Thyroid gland (tissue), 4 donors: ENCODE data around the gene CETN1. TPM values are rescaled to one million over a fixed set of nuclear protein-coding genes. Genes with fewer than 3 reads are reported as not detected.

Experiments
- DNase-seq, 2 donors: peaks; one replicate each; pipeline ENCODE4 v3.0.0-alpha.2; 2019
- H3K27ac ChIP-seq, 3 donors: fragments of 200-600 bp; sonication (generic); 1 replicate in 2 of 3; 2 replicates in 1 of 3; pipeline ENCODE4 v1.5.1; 2016 to 2019; ENCODE audit warnings: mild to moderate bottlenecking in 1 of 3, moderate library complexity in 1 of 3
- H3K27me3 ChIP-seq: fragments of 200-600 bp; sonication (generic); one replicate; pipeline ENCODE4 v1.5.1; 2019
- H3K36me3 ChIP-seq, 2 donors: fragments of 200-600 bp; sonication (generic); one replicate each; pipeline ENCODE4 v1.5.1; 2016 to 2019
- H3K4me1 ChIP-seq, 2 donors: fragments of 200-600 bp; sonication (generic); one replicate each; pipeline ENCODE4 v1.5.1; 2017 to 2019
- H3K4me3 ChIP-seq, 3 donors: fragments of 200-600 bp; sonication (generic); replicated peaks in 1 of 3; 1 replicate in 2 of 3; 2 replicates in 1 of 3; pipeline ENCODE4 v1.5.1; 2016; ENCODE audit warnings: mild to moderate bottlenecking in 1 of 3
- H3K9me3 ChIP-seq: fragments of 200-600 bp; sonication (generic); one replicate; pipeline ENCODE4 v1.5.1; 2017
- POLR2A ChIP-seq, 2 donors: fragments of 450-650 bp; IDR thresholded peaks; one replicate each; pipeline ENCODE4 v1.6.1; 2017; ENCODE audit warnings: antibody characterized with exemption in 2 of 2, mild to moderate bottlenecking in 2 of 2, moderate library complexity in 1 of 2
- WGBS, 2 donors: methylation state at CpG; one replicate each; pipeline ENCODE4 v1.1.5; 2017; 5-methylcytosine and 5-hydroxymethylcytosine counted together
- intact Hi-C: fragments of 100-400 bp; cut with DNase I; formaldehyde crosslinking; loops from one replicate; pipeline ENCODE4 v1.15.1; 2023
- total RNA-seq, 4 donors: library from RNA; depleted of rRNA; stranded (reverse); fragments of >200 nt; gene quantifications; one replicate each; pipeline ENCODE4 v1.2.3, GENCODE V29; 2016
- TF ChIP-seq, protein P1 (sequence below), 6 experiments: fragments of 200-600 bp in 3 of 6; fragments of 450-650 bp in 3 of 6; sonication (generic) in 3 of 6; IDR thresholded peaks; one replicate each; pipeline ENCODE4 v1.5.1; 2016 to 2019; ENCODE audit warnings: antibody characterized with exemption in 6 of 6, mild to moderate bottlenecking in 2 of 6, inconsistent platforms in 1 of 6, moderate library complexity in 1 of 6

Gene CETN1
- total RNA-seq, 4 donors from 2014 or later: 0.27 TPM; not detected in 3

DNA sequence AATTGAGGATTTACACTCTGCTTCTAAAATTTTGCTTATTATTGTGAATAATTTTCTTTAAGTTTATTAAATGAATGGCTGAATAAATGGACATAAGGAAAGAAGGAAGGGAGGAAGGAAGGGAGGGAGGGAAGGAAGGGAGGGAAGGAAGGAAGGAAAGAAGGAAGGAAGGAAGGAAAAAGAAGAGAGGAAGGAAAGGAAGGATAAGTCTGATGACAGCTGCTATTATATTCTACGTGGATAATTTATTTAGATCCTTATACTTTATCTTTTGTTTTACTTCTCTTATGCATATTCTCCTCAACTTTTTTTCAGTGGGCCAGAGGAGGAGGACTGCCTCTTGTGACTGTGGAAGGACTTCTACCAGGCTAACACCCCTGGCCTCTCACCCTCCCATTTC, 34.0 kb downstream of the CETN1 start:
- Histone ChIP-seq H3K27me3 (no peaks in the 10 kb centered on the region), H3K4me1 (no peaks in the 10 kb centered on the region), H3K9me3 (no peaks in the 10 kb centered on the region), H3K4me3 (no peak overlapping the region), H3K27ac (no peak overlapping the region), H3K36me3 (no peaks in the 10 kb centered on the region)
- 69 to 79% methylated on average over 1 of the region's 1 CpG for WGBS, 2 donors
- no peak for DNase-seq
- intact Hi-C loops: loop anchor here (10.0 kb wide), 1 partner anchor 329 kb away; no protein-coding TSS in a partner anchor
- TF ChIP-seq POLR2A (IDR thresholded peaks at IDR 0.05): no peak
- TF ChIP-seq, protein P1, sequence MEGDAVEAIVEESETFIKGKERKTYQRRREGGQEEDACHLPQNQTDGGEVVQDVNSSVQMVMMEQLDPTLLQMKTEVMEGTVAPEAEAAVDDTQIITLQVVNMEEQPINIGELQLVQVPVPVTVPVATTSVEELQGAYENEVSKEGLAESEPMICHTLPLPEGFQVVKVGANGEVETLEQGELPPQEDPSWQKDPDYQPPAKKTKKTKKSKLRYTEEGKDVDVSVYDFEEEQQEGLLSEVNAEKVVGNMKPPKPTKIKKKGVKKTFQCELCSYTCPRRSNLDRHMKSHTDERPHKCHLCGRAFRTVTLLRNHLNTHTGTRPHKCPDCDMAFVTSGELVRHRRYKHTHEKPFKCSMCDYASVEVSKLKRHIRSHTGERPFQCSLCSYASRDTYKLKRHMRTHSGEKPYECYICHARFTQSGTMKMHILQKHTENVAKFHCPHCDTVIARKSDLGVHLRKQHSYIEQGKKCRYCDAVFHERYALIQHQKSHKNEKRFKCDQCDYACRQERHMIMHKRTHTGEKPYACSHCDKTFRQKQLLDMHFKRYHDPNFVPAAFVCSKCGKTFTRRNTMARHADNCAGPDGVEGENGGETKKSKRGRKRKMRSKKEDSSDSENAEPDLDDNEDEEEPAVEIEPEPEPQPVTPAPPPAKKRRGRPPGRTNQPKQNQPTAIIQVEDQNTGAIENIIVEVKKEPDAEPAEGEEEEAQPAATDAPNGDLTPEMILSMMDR (IDR thresholded peaks at IDR 0.05): no peak

DNA sequence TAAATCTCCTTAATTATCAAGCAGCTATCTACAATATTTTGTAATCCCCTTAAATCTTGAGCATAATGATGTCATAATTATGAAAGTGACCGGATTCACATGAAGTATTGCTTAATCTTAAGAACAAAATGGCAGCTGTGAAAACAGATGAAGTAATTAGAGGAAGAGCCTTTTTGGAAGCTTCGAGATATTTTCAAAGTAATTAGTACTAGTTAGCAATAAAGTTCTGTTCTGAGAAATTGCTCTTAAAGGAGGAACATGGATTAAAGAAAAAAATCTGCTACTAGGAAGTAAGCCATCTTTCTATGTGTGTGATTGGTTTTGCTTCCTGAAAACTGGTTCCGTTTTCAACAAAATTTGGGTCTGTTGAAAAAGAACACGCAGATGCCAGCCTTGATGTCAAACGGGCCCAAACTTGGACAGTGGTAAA, 34.9 kb downstream of the CETN1 start:
- intact Hi-C loops: loop anchor here (10.0 kb wide), 1 partner anchor 330 kb away; no protein-coding TSS in a partner anchor
- TF ChIP-seq, protein P1 (IDR thresholded peaks at IDR 0.05): no peak
- no peak for TF ChIP-seq POLR2A (IDR thresholded peaks at IDR 0.05)
- Histone ChIP-seq H3K9me3 (no peaks in the 10 kb centered on the region), H3K36me3 (no peaks in the 10 kb centered on the region), H3K4me3 (no peak overlapping the region), H3K27me3 (no peaks in the 10 kb centered on the region), H3K27ac (no peak overlapping the region), H3K4me1 (no peaks in the 10 kb centered on the region)
- WGBS, 2 donors: 87 to 91% methylated on average over 5 of the region's 5 CpGs
- DNase-seq: no peak

DNA sequence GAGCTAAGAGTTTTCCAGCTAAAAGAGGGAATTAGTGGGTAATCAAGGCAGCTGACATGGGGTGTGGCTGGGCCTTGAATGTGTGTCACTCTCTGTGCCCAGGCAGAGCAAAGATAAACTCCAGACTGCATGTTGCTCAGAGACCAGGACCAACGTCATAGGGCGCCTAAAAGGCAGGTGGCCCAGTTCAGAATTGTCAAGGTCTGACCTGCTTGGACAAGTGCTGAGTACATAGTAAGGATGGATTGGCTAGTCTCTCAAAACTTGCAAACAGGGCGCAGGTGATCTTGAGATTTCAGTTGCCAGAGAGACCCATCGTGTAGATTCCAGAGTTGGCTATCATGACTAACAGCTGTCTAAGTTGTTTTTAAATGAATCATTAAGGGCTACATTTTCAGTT, 35.6 kb downstream of the CETN1 start:
- 66 to 71% methylated on average over 4 of the region's 4 CpGs for WGBS, 2 donors
- TF ChIP-seq POLR2A (IDR thresholded peaks at IDR 0.05): no peak
- TF ChIP-seq, protein P1 (IDR thresholded peaks at IDR 0.05): no peak
- DNase-seq: no peak
- Histone ChIP-seq H3K36me3 (no peaks in the 10 kb centered on the region), H3K4me3 (no peak overlapping the region), H3K27ac (no peak overlapping the region), H3K4me1 (no peaks in the 10 kb centered on the region), H3K9me3 (no peaks in the 10 kb centered on the region), H3K27me3 (no peaks in the 10 kb centered on the region)
- intact Hi-C loops: loop anchor here (10.0 kb wide), 1 partner anchor 331 kb away; no protein-coding TSS in a partner anchor

DNA sequence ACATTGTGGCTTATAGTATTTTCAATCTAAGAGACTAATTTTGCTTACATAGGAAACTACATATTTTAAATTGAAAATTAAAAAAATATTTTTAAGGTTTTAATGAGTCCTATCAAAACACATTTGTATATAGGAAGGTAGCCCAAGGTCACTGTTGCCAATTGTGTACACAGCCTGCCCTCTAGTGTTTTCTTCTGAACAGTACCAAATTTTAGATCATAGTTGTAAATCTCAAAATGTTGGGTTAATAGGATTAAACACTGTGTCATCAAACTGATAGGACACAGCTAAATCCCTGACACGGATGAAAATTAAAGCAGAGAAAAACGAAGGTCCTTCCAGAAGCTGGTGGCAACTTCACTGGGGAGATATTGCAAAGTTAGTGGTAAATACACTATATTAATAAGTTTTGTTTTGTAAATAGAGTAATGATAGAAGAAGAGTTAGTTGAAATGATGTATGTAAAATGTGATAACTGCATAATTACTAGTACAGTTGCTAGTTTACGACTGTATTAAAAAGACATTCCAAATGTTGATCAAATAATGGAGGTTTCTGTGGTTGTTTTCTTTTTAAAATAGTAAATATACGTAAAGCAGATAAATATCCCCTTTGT, 36.3 kb downstream of the CETN1 start:
- 38 to 53% methylated on average over 4 of the region's 4 CpGs for WGBS, 2 donors
- no peaks in the 10 kb centered on the region for H3K9me3 ChIP-seq
- intact Hi-C loops: loop anchor here (10.0 kb wide), 1 partner anchor 332 kb away; no protein-coding TSS in a partner anchor
- H3K27me3 ChIP-seq: no peaks in the 10 kb centered on the region
- DNase-seq: no peak
- TF ChIP-seq, protein P1 (IDR thresholded peaks at IDR 0.05): peak; percentile 16 to 61 (median 44)
- no peak for TF ChIP-seq POLR2A (IDR thresholded peaks at IDR 0.05)
- H3K4me1 ChIP-seq: no peaks in the 10 kb centered on the region
- H3K27ac ChIP-seq: no peak overlapping the region
- H3K4me3 ChIP-seq: no peak overlapping the region
- no peaks in the 10 kb centered on the region for H3K36me3 ChIP-seq

DNA sequence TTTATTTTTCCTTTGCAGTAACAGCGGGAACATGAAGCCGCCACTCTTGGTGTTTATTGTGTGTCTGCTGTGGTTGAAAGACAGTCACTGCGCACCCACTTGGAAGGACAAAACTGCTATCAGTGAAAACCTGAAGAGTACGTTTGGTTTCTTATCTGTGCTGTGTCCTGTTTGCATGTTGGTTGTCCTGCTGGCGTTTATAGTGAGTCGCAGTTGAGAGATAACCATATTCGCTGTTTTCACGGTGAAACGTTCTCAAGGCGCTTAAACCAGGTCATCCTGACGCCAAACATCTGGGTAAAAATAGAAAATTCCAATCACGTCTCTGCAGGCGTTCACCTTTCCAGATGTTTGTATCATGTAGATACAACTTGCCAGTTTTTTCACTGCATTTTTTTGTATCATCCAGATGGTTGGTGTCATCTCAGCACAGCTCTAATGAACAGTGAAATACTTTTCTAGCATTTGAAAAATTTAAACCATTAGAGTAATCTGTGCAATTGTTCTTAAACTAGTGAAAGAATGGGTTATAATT, 37.9 kb downstream of the CETN1 start:
- no peak for DNase-seq
- no peaks in the 10 kb centered on the region for H3K9me3 ChIP-seq
- H3K36me3 ChIP-seq: no peaks in the 10 kb centered on the region
- no peaks in the 10 kb centered on the region for H3K4me1 ChIP-seq
- TF ChIP-seq, protein P1 (IDR thresholded peaks at IDR 0.05): no peak
- TF ChIP-seq POLR2A (IDR thresholded peaks at IDR 0.05): no peak
- no peak overlapping the region for H3K4me3 ChIP-seq
- no peaks in the 10 kb centered on the region for H3K27me3 ChIP-seq
- WGBS, 2 donors: 87 to 91% methylated on average over 13 of the region's 13 CpGs
- H3K27ac ChIP-seq: no peak overlapping the region
- intact Hi-C loops: loop anchor here (10.0 kb wide), 1 partner anchor 333 kb away; no protein-coding TSS in a partner anchor
